Stromal cell of bone marrow (primary cell): ENCODE results near the gene AVPR2.

Experiments
- DNase-seq: peaks from one replicate; pipeline ENCODE4 v3.0.0-alpha.2; 2012; ENCODE audit warnings: low read depth

The AVPR2 gene

GRCh38 chrX:153871451-153871850 is 33.0 kb upstream of the AVPR2 start:
- DNase-seq: no peak

GRCh38 chrX:153871946-153872878 is 32.3 kb upstream of the AVPR2 start:
- DNase-seq: no peak

- DNase-seq: no peak
Measured at GRCh38 chrX:153873282-153874084, 31.0 kb upstream of the AVPR2 start.

GRCh38 chrX:153874085-153874365 is 30.4 kb upstream of the AVPR2 start:
- no peak for DNase-seq

GRCh38 chrX:153874366-153875125 is 29.9 kb upstream of the AVPR2 start:
- no peak for DNase-seq

- DNase-seq: peak; percentile 2
Measured at GRCh38 chrX:153875391-153876111, 28.9 kb upstream of the AVPR2 start.

GRCh38 chrX:153876112-153876491 is 28.4 kb upstream of the AVPR2 start:
- no peak for DNase-seq

- DNase-seq: no peak
Measured at GRCh38 chrX:153877571-153878261, 26.8 kb upstream of the AVPR2 start.

GRCh38 chrX:153878345-153878744 is 26.1 kb upstream of the AVPR2 start:
- no peak for DNase-seq

GRCh38 chrX:153878969-153879653 is 25.4 kb upstream of the AVPR2 start:
- DNase-seq: no peak

- no peak for DNase-seq
Measured at GRCh38 chrX:153879741-153880439, 24.6 kb upstream of the AVPR2 start.

- DNase-seq: no peak
Measured at GRCh38 chrX:153880440-153880815, 24.0 kb upstream of the AVPR2 start.

GRCh38 chrX:153881281-153881680 is 23.2 kb upstream of the AVPR2 start:
- no peak for DNase-seq

- DNase-seq: no peak
Measured at GRCh38 chrX:153882086-153882498, 22.4 kb upstream of the AVPR2 start.

- no peak for DNase-seq
Measured at GRCh38 chrX:153882557-153882956, 21.9 kb upstream of the AVPR2 start.

- DNase-seq: no peak
Measured at GRCh38 chrX:153883163-153883843, 21.2 kb upstream of the AVPR2 start.

GRCh38 chrX:153884136-153884535 is 20.3 kb upstream of the AVPR2 start:
- no peak for DNase-seq

GRCh38 chrX:153884590-153884989 is 19.9 kb upstream of the AVPR2 start:
- no peak for DNase-seq

GRCh38 chrX:153885208-153885787 is 19.2 kb upstream of the AVPR2 start:
- no peak for DNase-seq
